ENCODE measurements around the gene CTNNA3. TPM values are rescaled to one million over a fixed set of nuclear protein-coding genes. Genes with fewer than 3 reads are reported as not detected.

Gene CTNNA3
- total RNA-seq, 4 donors from 2014 or later = 1.2 to 7.1 (median 1.3) TPM

- ATAC-seq (ENCODE audit: low FRiP score) (no peak), DNase-seq (ENCODE audit: low spot score) (no peak)
- TF ChIP-seq CTCF (IDR thresholded peaks at IDR 0.05) = no peak
Measured at GRCh38 chr10:66931949-66932343, 764.0 kb downstream of the CTNNA3 start.

GRCh38 chr10:66931340-66931948 lies 764.6 kb downstream of the CTNNA3 start:
- no peak for TF ChIP-seq CTCF (IDR thresholded peaks at IDR 0.05)
- no peak for ATAC-seq (ENCODE audit: low FRiP score)
- no peak for DNase-seq (ENCODE audit: low spot score)

- no peak for DNase-seq (ENCODE audit: low spot score)
- no peak for TF ChIP-seq CTCF (IDR thresholded peaks at IDR 0.05)
Measured at GRCh38 chr10:66929375-66929774, 766.6 kb downstream of the CTNNA3 start.

GRCh38 chr10:66928776-66929175 lies 767.2 kb downstream of the CTNNA3 start:
- ATAC-seq (ENCODE audit: low FRiP score) (no peak), DNase-seq (ENCODE audit: low spot score) (no peak)
- no peak for TF ChIP-seq CTCF (IDR thresholded peaks at IDR 0.05)

More at GRCh38 chr10:66929375-66929774, 766.6 kb downstream of the CTNNA3 start:
- no peak for ATAC-seq (ENCODE audit: low FRiP score)

GRCh38 chr10:66927971-66928770 lies 767.8 kb downstream of the CTNNA3 start:
- ATAC-seq (ENCODE audit: low FRiP score) = no peak
- TF ChIP-seq CTCF (IDR thresholded peaks at IDR 0.05) = no peak
- DNase-seq (ENCODE audit: low spot score) = no peak

GRCh38 chr10:66927251-66927935 lies 768.6 kb downstream of the CTNNA3 start:
- no peak for TF ChIP-seq CTCF (IDR thresholded peaks at IDR 0.05)
- no peak for DNase-seq (ENCODE audit: low spot score)
- no peak for ATAC-seq (ENCODE audit: low FRiP score)

Data from omental fat pad (tissue), 4 donors.